ENCODE results near the gene SCNN1A. TPM values are rescaled to one million over a fixed set of nuclear protein-coding genes. Genes with fewer than 3 reads are reported as not detected.

Gene SCNN1A
- total RNA-seq, 1 experiment from 2014 or later: 2.9 TPM

- no peak for TF ChIP-seq CTCF (conservative IDR thresholded peaks at IDR 0.05; ENCODE audit: low read depth, low read length)
- TF ChIP-seq EZH2phosphoT487 (IDR thresholded peaks at IDR 0.05; ENCODE audit: borderline replicate concordance, low read length): no peak
- no peak for TF ChIP-seq EZH2 (IDR thresholded peaks at IDR 0.05; ENCODE audit: low read length, unreplicated experiment)
- no peaks in the 10 kb centered on the region for H3K36me3 ChIP-seq (ENCODE audit: low read depth, low read length)
- no peak overlapping the region for H3K4me3 ChIP-seq (ENCODE audit: low read length)
- no peak overlapping the region for H3K4me2 ChIP-seq (ENCODE audit: low read length)
- no TSS peak for BruUV-seq (replicated peaks)
- no peaks in the 10 kb centered on the region for H3K9me2 ChIP-seq (replicated peaks; ENCODE audit: low read length)
- no peak overlapping the region for H3K27ac ChIP-seq (ENCODE audit: low read length)
- H2AFZ ChIP-seq (ENCODE audit: low read length): no peak overlapping the region
- ATAC-seq: no peak
- no peaks in the 10 kb centered on the region for H4K20me1 ChIP-seq (ENCODE audit: low read length)
- H3F3A ChIP-seq (ENCODE audit: low read length, unreplicated experiment): no peaks in the 10 kb centered on the region
- no peak overlapping the region for H3K9ac ChIP-seq (ENCODE audit: low read length)
- no peaks in the 10 kb centered on the region for H3K27me3 ChIP-seq (ENCODE audit: low read length)
- H3K4me1 ChIP-seq (ENCODE audit: insufficient read depth, low read length): peaks cover 23% of the 10 kb centered on the region
- no peaks in the 10 kb centered on the region for H3K9me3 ChIP-seq (ENCODE audit: low read length)
- no peak for DNase-seq
- POLR2A ChIA-PET (ENCODE audit: unreplicated experiment): no interaction called here
- CTCF ChIA-PET: no interaction called here
- intact Hi-C loops (cut with micrococcal nuclease): no loop called here
- H3K79me2 ChIP-seq (ENCODE audit: low read length): no peaks in the 10 kb centered on the region
Observed at GRCh38 chr12:6319446-6319845, 55.9 kb downstream of the SCNN1A start.

- Histone ChIP-seq H3K27ac (ENCODE audit: low read length) (no peak overlapping the region), H3K4me1 (ENCODE audit: insufficient read depth, low read length) (peaks cover 22% of the 10 kb centered on the region), H3K9me3 (ENCODE audit: low read length) (no peaks in the 10 kb centered on the region), H3K36me3 (ENCODE audit: low read depth, low read length) (no peaks in the 10 kb centered on the region), H4K20me1 (ENCODE audit: low read length) (no peaks in the 10 kb centered on the region), H3K9me2 (replicated peaks; ENCODE audit: low read length) (no peaks in the 10 kb centered on the region), H3K4me3 (ENCODE audit: low read length) (no peak overlapping the region), H3K27me3 (ENCODE audit: low read length) (no peaks in the 10 kb centered on the region), H3F3A (ENCODE audit: low read length, unreplicated experiment) (no peaks in the 10 kb centered on the region), H3K4me2 (ENCODE audit: low read length) (no peak overlapping the region), H2AFZ (ENCODE audit: low read length) (no peak overlapping the region), H3K79me2 (ENCODE audit: low read length) (no peaks in the 10 kb centered on the region), H3K9ac (ENCODE audit: low read length) (no peak overlapping the region)
- intact Hi-C loops (cut with micrococcal nuclease): no loop called here
- BruUV-seq (replicated peaks): no TSS peak
- ATAC-seq (no peak), DNase-seq (no peak)
- no peak for TF ChIP-seq EZH2phosphoT487 (IDR thresholded peaks at IDR 0.05; ENCODE audit: borderline replicate concordance, low read length)
- CTCF ChIA-PET: no interaction called here
- POLR2A ChIA-PET (ENCODE audit: unreplicated experiment): no interaction called here
Observed at GRCh38 chr12:6318440-6318879, 56.9 kb downstream of the SCNN1A start.

- intact Hi-C loops (cut with micrococcal nuclease): no loop called here
Observed at GRCh38 chr12:6317693-6318439, 57.5 kb downstream of the SCNN1A start.

More at GRCh38 chr12:6317693-6318439, 57.5 kb downstream of the SCNN1A start:
- Histone ChIP-seq H3K27me3 (ENCODE audit: low read length) (no peaks in the 10 kb centered on the region), H4K20me1 (ENCODE audit: low read length) (no peaks in the 10 kb centered on the region), H2AFZ (ENCODE audit: low read length) (no peak overlapping the region), H3K9me2 (replicated peaks; ENCODE audit: low read length) (no peaks in the 10 kb centered on the region), H3K9me3 (ENCODE audit: low read length) (no peaks in the 10 kb centered on the region), H3K4me2 (ENCODE audit: low read length) (no peak overlapping the region), H3F3A (ENCODE audit: low read length, unreplicated experiment) (no peaks in the 10 kb centered on the region), H3K4me3 (ENCODE audit: low read length) (no peak overlapping the region), H3K9ac (ENCODE audit: low read length) (no peak overlapping the region), H3K79me2 (ENCODE audit: low read length) (no peaks in the 10 kb centered on the region), H3K27ac (ENCODE audit: low read length) (no peak overlapping the region), H3K36me3 (ENCODE audit: low read depth, low read length) (no peaks in the 10 kb centered on the region), H3K4me1 (ENCODE audit: insufficient read depth, low read length) (peaks cover 22% of the 10 kb centered on the region)
- CTCF ChIA-PET: no interaction called here
- ATAC-seq (no peak), DNase-seq (no peak)
- no peak for TF ChIP-seq EZH2phosphoT487 (IDR thresholded peaks at IDR 0.05; ENCODE audit: borderline replicate concordance, low read length)
- TF ChIP-seq CTCF (conservative IDR thresholded peaks at IDR 0.05; ENCODE audit: low read depth, low read length): no peak
- TF ChIP-seq EZH2 (IDR thresholded peaks at IDR 0.05; ENCODE audit: low read length, unreplicated experiment): no peak
- POLR2A ChIA-PET (ENCODE audit: unreplicated experiment): no interaction called here
- no TSS peak for BruUV-seq (replicated peaks)

Data from PC-3 (cell line).